ENCODE data around the gene MTCL1.

DNA sequence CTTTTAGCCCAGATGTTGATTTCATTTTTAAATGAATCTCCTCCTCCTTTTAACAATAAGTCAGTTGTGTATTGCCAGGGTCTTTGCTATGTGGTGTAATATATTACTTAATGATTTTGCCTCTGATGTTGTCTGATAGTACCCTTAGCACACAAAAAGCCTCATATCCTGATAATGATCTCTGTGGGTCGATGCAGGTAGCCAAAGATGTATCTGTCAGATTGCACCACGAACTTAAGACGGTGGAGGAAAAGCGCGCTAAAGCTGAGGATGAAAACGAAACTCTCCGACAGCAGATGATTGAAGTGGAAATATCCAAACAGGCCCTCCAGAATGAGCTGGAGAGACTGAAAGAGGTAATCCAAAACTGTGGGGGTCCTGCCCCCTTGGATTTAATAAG, 14.8 kb downstream of the MTCL1 start:
- TF ChIP-seq SIN3A (conservative IDR thresholded peaks at IDR 0.05 in 1 of 2, IDR thresholded peaks at IDR 0.05 in 1 of 2; ENCODE audit: low read depth in 1 of 2, low read length in 2 of 2) = no peak
- no peak for TF ChIP-seq MAFK (IDR thresholded peaks at IDR 0.05; ENCODE audit: low read depth, low read length)
